GM13977 (cell line): Measurements from ENCODE around the gene CTSA.
A peak's percentile ranks its signal among the peaks of the same experiment; 100 is the strongest.

Source experiments
- DNase-seq: peaks from one replicate; pipeline ENCODE4 v3.0.0; 2012; ENCODE audit warnings: low spot score
- CTCF ChIP-seq: IDR thresholded peaks from 2 replicates; pipeline ENCODE4 v1.5.1; 2012; ENCODE audit warnings: mild to moderate bottlenecking, control low read depth; ENCODE audit not compliant: insufficient read depth; ENCODE audit errors: extremely low read depth, missing control alignments
- in situ Hi-C: fragments of 300-500 bp; cut with MboI; formaldehyde crosslinking; loops from one replicate; pipeline ENCODE4 v1.12.0; 2022; ENCODE audit warnings: low sequenced_read_pairs, low pct_unique_long_range_greater_than_20kb, mixed read lengths, inconsistent platforms; ENCODE audit not compliant: unreplicated experiment

CTSA gene

GRCh38 chr20:45910670-45911485 is 19.7 kb downstream of the CTSA start:
- DNase-seq, result peak; percentile 99
- in situ Hi-C loops, result no loop called here

GRCh38 chr20:45911486-45912343 is 20.6 kb downstream of the CTSA start, which contains the start of gene PLTP:
TSS of gene PLTP (minus strand) at chr20:45912155. CDS start at chr20:45911452, 703 bp downstream.
- in situ Hi-C loops, result no loop called here
- TF ChIP-seq CTCF, result no peak
- peak; percentile 50 for DNase-seq

More at GRCh38 chr20:45910670-45911485, 19.7 kb downstream of the CTSA start:
- TF ChIP-seq CTCF, result no peak

- in situ Hi-C loops, result no loop called here
- no peak for TF ChIP-seq CTCF
- DNase-seq, result no peak
These were observed 21.2 kb downstream of the CTSA start for GRCh38 chr20:45912344-45912682.

GRCh38 chr20:45913116-45913515 is 22.0 kb downstream of the CTSA start:
- in situ Hi-C loops, result no loop called here
- DNase-seq, result no peak
- TF ChIP-seq CTCF, result no peak

- no peak for DNase-seq
- no peak for TF ChIP-seq CTCF
- in situ Hi-C loops, result no loop called here
These were observed 26.6 kb downstream of the CTSA start for GRCh38 chr20:45917790-45918141.

GRCh38 chr20:45918182-45918737 is 27.1 kb downstream of the CTSA start:
- in situ Hi-C loops, result no loop called here
- no peak for DNase-seq
- no peak for TF ChIP-seq CTCF
